Liver (tissue), 2 donors: ENCODE data around the gene HDGFL3.
"Not testable (repeated sequence)": the region's sequence is repeated elsewhere in the genome, so short reads cannot be mapped to it uniquely, and the experiment has no call there.

ENCODE experiments used
- FOXA1 ChIP-seq: IDR thresholded peaks from 2 replicates; pipeline ENCODE4 v1.6.1; 2016; ENCODE audit warnings: antibody characterized with exemption
- RXRA ChIP-seq, 2 donors: IDR thresholded peaks; 2 replicates each; pipeline ENCODE4 v1.6.1; 2017 to 2018; ENCODE audit warnings: antibody characterized with exemption in 2 of 2, mild to moderate bottlenecking in 1 of 2
- TAF1 ChIP-seq: conservative IDR thresholded peaks from 2 replicates; pipeline ENCODE4 v1.6.1; 2016; ENCODE audit warnings: antibody characterized with exemption, mild to moderate bottlenecking
- YY1 ChIP-seq: IDR thresholded peaks from 2 replicates; pipeline ENCODE4 v1.6.1; 2016; ENCODE audit warnings: antibody characterized with exemption, mild to moderate bottlenecking
- donor health status: healthy.

- TF ChIP-seq TAF1; RXRA (IDR thresholded peaks at IDR 0.05); FOXA1; YY1: not testable (repeated sequence)
Observed at GRCh38 chr15:83221781-83222180, 14.2 kb upstream of the HDGFL3 start.
